Endothelial cell of umbilical vein (primary cell): ENCODE measurements around the gene STUM.

Experiments
- EZH2 ChIP-seq: IDR thresholded peaks from 2 replicates; pipeline ENCODE4 v1.6.1; 2012; ENCODE audit warnings: borderline replicate concordance, low read depth, mild to moderate bottlenecking, moderate library complexity, low read length, inconsistent platforms; ENCODE audit not compliant: severe bottlenecking
- FOS ChIP-seq: IDR thresholded peaks from 2 replicates; pipeline ENCODE4 v1.6.1; 2011; ENCODE audit warnings: mild to moderate bottlenecking, low read length, moderate library complexity, borderline replicate concordance; ENCODE audit not compliant: insufficient read depth
- GATA2 ChIP-seq: IDR thresholded peaks from 2 replicates; pipeline ENCODE4 v1.7.0; 2011; ENCODE audit warnings: low read depth, mild to moderate bottlenecking, moderate library complexity, mixed read lengths, low read length; ENCODE audit not compliant: insufficient read length, insufficient read depth
- MYC ChIP-seq: IDR thresholded peaks from one replicate; pipeline ENCODE4 v1.6.1; 2011; ENCODE audit warnings: mild to moderate bottlenecking, low read depth, low read length
- POLR2A ChIP-seq: IDR thresholded peaks from 2 replicates; pipeline ENCODE4 v1.6.1; 2012; ENCODE audit warnings: low read depth, mild to moderate bottlenecking, control low read depth, low read length
- POLR2AphosphoS5 ChIP-seq: IDR thresholded peaks from 2 replicates; pipeline ENCODE4 v1.6.1; 2012; ENCODE audit warnings: low read depth, mild to moderate bottlenecking, control low read depth, low read length, moderate library complexity; ENCODE audit not compliant: insufficient read depth
- TF ChIP-seq, protein P1 (sequence below), 2 donors: IDR thresholded peaks; 1 replicate in 1 of 2; 2 replicates in 1 of 2; pipeline ENCODE4 v1.5.1; 2011; ENCODE audit warnings: low read length in 2 of 2, mild to moderate bottlenecking in 2 of 2, moderate library complexity in 2 of 2, control low read depth in 1 of 2, inconsistent platforms in 1 of 2, low read depth in 1 of 2; ENCODE audit not compliant: insufficient read depth in 1 of 2; ENCODE audit errors: extremely low read depth in 1 of 2
- TF ChIP-seq, protein P2 (sequence below): IDR thresholded peaks from 2 replicates; pipeline ENCODE4 v1.6.1; 2011; ENCODE audit not compliant: insufficient read depth, insufficient read length

GRCh38 chr1:226506021-226506420, 42.5 kb upstream of the STUM start:
- TF ChIP-seq POLR2A = no peak
- TF ChIP-seq, protein P1, sequence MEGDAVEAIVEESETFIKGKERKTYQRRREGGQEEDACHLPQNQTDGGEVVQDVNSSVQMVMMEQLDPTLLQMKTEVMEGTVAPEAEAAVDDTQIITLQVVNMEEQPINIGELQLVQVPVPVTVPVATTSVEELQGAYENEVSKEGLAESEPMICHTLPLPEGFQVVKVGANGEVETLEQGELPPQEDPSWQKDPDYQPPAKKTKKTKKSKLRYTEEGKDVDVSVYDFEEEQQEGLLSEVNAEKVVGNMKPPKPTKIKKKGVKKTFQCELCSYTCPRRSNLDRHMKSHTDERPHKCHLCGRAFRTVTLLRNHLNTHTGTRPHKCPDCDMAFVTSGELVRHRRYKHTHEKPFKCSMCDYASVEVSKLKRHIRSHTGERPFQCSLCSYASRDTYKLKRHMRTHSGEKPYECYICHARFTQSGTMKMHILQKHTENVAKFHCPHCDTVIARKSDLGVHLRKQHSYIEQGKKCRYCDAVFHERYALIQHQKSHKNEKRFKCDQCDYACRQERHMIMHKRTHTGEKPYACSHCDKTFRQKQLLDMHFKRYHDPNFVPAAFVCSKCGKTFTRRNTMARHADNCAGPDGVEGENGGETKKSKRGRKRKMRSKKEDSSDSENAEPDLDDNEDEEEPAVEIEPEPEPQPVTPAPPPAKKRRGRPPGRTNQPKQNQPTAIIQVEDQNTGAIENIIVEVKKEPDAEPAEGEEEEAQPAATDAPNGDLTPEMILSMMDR (IDR thresholded peaks at IDR 0.05; ENCODE audit: extremely low read depth in 1 of 2, insufficient read depth in 1 of 2, low read depth in 1 of 2, low read length in 2 of 2) = no peak
- no peak for TF ChIP-seq EZH2
- no peak for TF ChIP-seq GATA2
- TF ChIP-seq POLR2AphosphoS5 = no peak
- no peak for TF ChIP-seq MYC
- TF ChIP-seq, protein P2, sequence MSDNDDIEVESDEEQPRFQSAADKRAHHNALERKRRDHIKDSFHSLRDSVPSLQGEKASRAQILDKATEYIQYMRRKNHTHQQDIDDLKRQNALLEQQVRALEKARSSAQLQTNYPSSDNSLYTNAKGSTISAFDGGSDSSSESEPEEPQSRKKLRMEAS = no peak
- TF ChIP-seq FOS = no peak
